Neuronal stem cell (in vitro differentiated cells): ENCODE results near the gene DLL4.

Source experiments
- DNase-seq: peaks from one replicate; pipeline ENCODE4 v3.0.0-alpha.2; 2013; ENCODE audit warnings: low spot score
- H2AFZ ChIP-seq: one replicate; pipeline ENCODE4 v1.6.1; 2013; ENCODE audit warnings: mild to moderate bottlenecking, low read length, inconsistent platforms
- H2AK5ac ChIP-seq: 2 replicates; pipeline ENCODE4 v1.6.1; 2013; ENCODE audit warnings: low read depth, mild to moderate bottlenecking, inconsistent platforms, low read length, moderate library complexity, mixed read lengths
- H2BK120ac ChIP-seq: 2 replicates; pipeline ENCODE4 v1.6.1; 2013; ENCODE audit warnings: low read depth, mild to moderate bottlenecking, inconsistent platforms, low read length, moderate library complexity, mixed read lengths
- H2BK12ac ChIP-seq: one replicate; pipeline ENCODE4 v1.6.1; 2013; ENCODE audit warnings: low read length, inconsistent platforms
- H2BK15ac ChIP-seq: 2 replicates; pipeline ENCODE4 v1.6.1; 2013; ENCODE audit warnings: mild to moderate bottlenecking, low read length, inconsistent platforms, mixed read lengths
- H2BK5ac ChIP-seq: one replicate; pipeline ENCODE4 v1.6.1; 2013; ENCODE audit warnings: inconsistent platforms, mild to moderate bottlenecking, low read length, moderate library complexity
- H3K14ac ChIP-seq: one replicate; pipeline ENCODE4 v1.6.1; 2013; ENCODE audit warnings: low read length, inconsistent platforms
- H3K18ac ChIP-seq: 2 replicates; pipeline ENCODE4 v1.6.1; 2013; ENCODE audit warnings: low read length, inconsistent platforms
- H3K23ac ChIP-seq: 2 replicates; pipeline ENCODE4 v1.6.1; 2013; ENCODE audit warnings: low read depth, mild to moderate bottlenecking, mixed read lengths, low read length, inconsistent platforms; ENCODE audit not compliant: poor library complexity
- H3K27ac ChIP-seq: replicated peaks from 3 replicates; pipeline ENCODE4 v1.5.1; 2013; ENCODE audit warnings: low read length, inconsistent platforms
- H3K27me3 ChIP-seq, 3 experiments: 2 replicates each; pipeline ENCODE4 v1.6.1; 2013; ENCODE audit warnings: low read length in 3 of 3, mild to moderate bottlenecking in 2 of 3, inconsistent platforms in 1 of 3, low read depth in 1 of 3, mixed read lengths in 1 of 3, moderate library complexity in 1 of 3; ENCODE audit not compliant: control insufficient read depth in 3 of 3, insufficient read depth in 3 of 3
- H3K36me3 ChIP-seq, 2 donors: replicated peaks in 1 of 2; 2 replicates each; pipeline ENCODE4 v1.6.1; 2013; ENCODE audit warnings: low read length in 2 of 2; ENCODE audit not compliant: control insufficient read depth in 2 of 2, insufficient read depth in 2 of 2
- H3K4ac ChIP-seq: 2 replicates; pipeline ENCODE4 v1.6.1; 2013; ENCODE audit warnings: inconsistent platforms, mild to moderate bottlenecking, low read length, moderate library complexity
- H3K4me1 ChIP-seq, 2 donors: 1 replicate in 1 of 2; 2 replicates in 1 of 2; pipeline ENCODE4 v1.6.1; 2013; ENCODE audit warnings: low read length in 2 of 2, low read depth in 1 of 2; ENCODE audit not compliant: control insufficient read depth in 2 of 2, insufficient read depth in 1 of 2
- H3K4me2 ChIP-seq: one replicate; pipeline ENCODE4 v1.6.1; 2013; ENCODE audit warnings: mild to moderate bottlenecking, low read length, inconsistent platforms; ENCODE audit not compliant: insufficient read depth, poor library complexity, severe bottlenecking
- H3K4me3 ChIP-seq, 2 donors: 2 replicates each; pipeline ENCODE4 v1.5.1; 2013; ENCODE audit warnings: low read length in 2 of 2, mild to moderate bottlenecking in 2 of 2, inconsistent platforms in 1 of 2, moderate library complexity in 1 of 2
- H3K79me1 ChIP-seq: one replicate; pipeline ENCODE4 v1.6.1; 2013; ENCODE audit warnings: low read depth, mild to moderate bottlenecking, inconsistent platforms, low read length, moderate library complexity
- H3K9ac ChIP-seq: one replicate; pipeline ENCODE4 v1.6.1; 2013; ENCODE audit warnings: mild to moderate bottlenecking, low read depth, low read length, inconsistent platforms; ENCODE audit not compliant: poor library complexity
- H3K9me3 ChIP-seq, 2 donors: replicated peaks in 1 of 2; 2 replicates each; pipeline versions ENCODE3 to v1.6.1; 2013; ENCODE audit warnings: low read length in 2 of 2, mild to moderate bottlenecking in 2 of 2, inconsistent platforms in 1 of 2, low read depth in 1 of 2, mixed read lengths in 1 of 2, moderate library complexity in 1 of 2; ENCODE audit not compliant: control insufficient read depth in 2 of 2, insufficient read depth in 1 of 2
- H4K8ac ChIP-seq: one replicate; pipeline ENCODE4 v1.6.1; 2013; ENCODE audit warnings: low read depth, mild to moderate bottlenecking, inconsistent platforms, low read length, moderate library complexity
- H4K91ac ChIP-seq: one replicate; pipeline ENCODE4 v1.6.1; 2013; ENCODE audit warnings: low read length, low read depth, mild to moderate bottlenecking, inconsistent platforms; ENCODE audit not compliant: poor library complexity
- WGBS, 2 donors: extraction: QIAGEN DNeasy Blood & Tissue Kit; methylation state at CpG; one replicate each; pipeline ENCODE4 v1.1.7; 2013; ENCODE audit warnings: missing lambda C conversion rate in 2 of 2, mixed read lengths in 1 of 2; ENCODE audit not compliant: insufficient read length in 2 of 2, insufficient replicate concordance in 1 of 2; ENCODE audit errors: extremely low coverage in 2 of 2; 5-methylcytosine and 5-hydroxymethylcytosine counted together

The DLL4 gene

GRCh38 chr15:40984406-40984805 lies 55.3 kb downstream of the DLL4 start:
- no peak overlapping the region for H2BK15ac ChIP-seq

GRCh38 chr15:40984964-40985363 lies 55.8 kb downstream of the DLL4 start:
- Histone ChIP-seq H3K18ac (no peak overlapping the region), H3K9me3 (peaks cover 0 to 2% of the 10 kb centered on the region in 2 donors), H4K8ac (no peak overlapping the region), H3K4me1 (no peaks in the 10 kb centered on the region), H2BK15ac (no peak overlapping the region), H2BK12ac (no peak overlapping the region), H2AK5ac (no peak overlapping the region), H3K27me3 (no peaks in the 10 kb centered on the region), H2AFZ (no peak overlapping the region), H3K23ac (no peak overlapping the region), H3K79me1 (no peaks in the 10 kb centered on the region), H3K4me3 (no peak overlapping the region), H2BK120ac (no peak overlapping the region), H3K36me3 (peaks cover 42 to 96% of the 10 kb centered on the region in 2 donors), H4K91ac (no peak overlapping the region), H3K4ac (no peak overlapping the region), H3K9ac (no peak overlapping the region), H2BK5ac (no peak overlapping the region), H3K14ac (no peak overlapping the region), H3K27ac (no peak overlapping the region), H3K4me2 (no peak overlapping the region)
- DNase-seq, result no peak
- WGBS, 2 donors, result no CpG with 5 or more reads among the region's 4 CpGs

More at GRCh38 chr15:40984406-40984805, 55.3 kb downstream of the DLL4 start:
- no peaks in the 10 kb centered on the region for H3K79me1 ChIP-seq
- no peak overlapping the region for H3K4ac ChIP-seq
- H3K4me3 ChIP-seq, result no peak overlapping the region
- no peak for DNase-seq
- no peaks in the 10 kb centered on the region for H3K4me1 ChIP-seq
- no peak overlapping the region for H2BK5ac ChIP-seq
- H3K27me3 ChIP-seq, result no peaks in the 10 kb centered on the region
- H2BK120ac ChIP-seq, result no peak overlapping the region
- no peak overlapping the region for H2AFZ ChIP-seq
- no peak overlapping the region for H2BK12ac ChIP-seq
- no CpG with 5 or more reads among the region's 5 CpGs for WGBS, 2 donors
- H3K4me2 ChIP-seq, result no peak overlapping the region
- H3K18ac ChIP-seq, result no peak overlapping the region
- no peak overlapping the region for H4K91ac ChIP-seq
- no peak overlapping the region for H2AK5ac ChIP-seq
- H3K23ac ChIP-seq, result no peak overlapping the region
- H3K9ac ChIP-seq, result no peak overlapping the region
- no peak overlapping the region for H3K27ac ChIP-seq
- peaks cover 0 to 2% of the 10 kb centered on the region in 2 donors for H3K9me3 ChIP-seq
- H3K14ac ChIP-seq, result no peak overlapping the region
- no peak overlapping the region for H4K8ac ChIP-seq
- peaks cover 47 to 96% of the 10 kb centered on the region in 2 donors for H3K36me3 ChIP-seq

- Histone ChIP-seq H3K4me1 (no peaks in the 10 kb centered on the region), H3K9me3 (peaks cover 0 to 2% of the 10 kb centered on the region in 2 donors), H3K79me1 (no peaks in the 10 kb centered on the region), H3K4ac (no peak overlapping the region), H3K18ac (no peak overlapping the region), H4K8ac (no peak overlapping the region), H3K14ac (no peak overlapping the region), H2BK12ac (no peak overlapping the region), H3K4me3 (no peak overlapping the region), H2AK5ac (no peak overlapping the region), H2AFZ (no peak overlapping the region), H3K27ac (no peak overlapping the region), H2BK15ac (no peak overlapping the region), H3K36me3 (peaks cover 37 to 96% of the 10 kb centered on the region in 2 donors), H4K91ac (no peak overlapping the region), H3K4me2 (no peak overlapping the region), H2BK5ac (no peak overlapping the region), H2BK120ac (no peak overlapping the region), H3K27me3 (no peaks in the 10 kb centered on the region), H3K9ac (no peak overlapping the region), H3K23ac (no peak overlapping the region)
- no peak for DNase-seq
- no CpG with 5 or more reads among the region's 6 CpGs for WGBS, 2 donors
Measured at GRCh38 chr15:40985541-40986330, 56.6 kb downstream of the DLL4 start.

- H3K4me3 ChIP-seq, result no peak overlapping the region
- no peak overlapping the region for H3K9ac ChIP-seq
- no peak overlapping the region for H2BK15ac ChIP-seq
- no peak overlapping the region for H3K4ac ChIP-seq
- no peak overlapping the region for H2BK120ac ChIP-seq
- H3K18ac ChIP-seq, result no peak overlapping the region
- WGBS, 2 donors, result no CpG with 5 or more reads among the region's 7 CpGs
- no peak overlapping the region for H2BK5ac ChIP-seq
- H3K27ac ChIP-seq, result no peak overlapping the region
- no peak overlapping the region for H3K4me2 ChIP-seq
- peaks cover 29 to 93% of the 10 kb centered on the region in 2 donors for H3K36me3 ChIP-seq
- H3K27me3 ChIP-seq, result no peaks in the 10 kb centered on the region
- no peak overlapping the region for H4K91ac ChIP-seq
- H3K14ac ChIP-seq, result no peak overlapping the region
- no peaks in the 10 kb centered on the region for H3K4me1 ChIP-seq
- no peaks in the 10 kb centered on the region for H3K79me1 ChIP-seq
- no peak overlapping the region for H2AFZ ChIP-seq
- H3K23ac ChIP-seq, result no peak overlapping the region
- H2AK5ac ChIP-seq, result no peak overlapping the region
- H2BK12ac ChIP-seq, result no peak overlapping the region
- H3K9me3 ChIP-seq, result peaks cover 0 to 2% of the 10 kb centered on the region in 2 donors
- no peak overlapping the region for H4K8ac ChIP-seq
- DNase-seq, result no peak
Measured at GRCh38 chr15:40986820-40987219, 57.7 kb downstream of the DLL4 start.
